Vagina (tissue), 2 donors: ENCODE data around the gene CCNL1.

Experiments
- CTCF ChIP-seq, 3 experiments: fragments of 450-650 bp in 2 of 3; fragments of 200-600 bp in 1 of 3; sonication (generic) in 1 of 3; IDR thresholded peaks; one replicate each; pipeline ENCODE4 v1.5.1; 2017 to 2019; ENCODE audit warnings: antibody characterized with exemption in 3 of 3, mild to moderate bottlenecking in 2 of 3, moderate library complexity in 2 of 3
- POLR2A ChIP-seq, 2 donors: fragments of 450-650 bp; IDR thresholded peaks; one replicate each; pipeline ENCODE4 v1.6.1; 2017; ENCODE audit warnings: antibody characterized with exemption in 2 of 2, mild to moderate bottlenecking in 2 of 2, moderate library complexity in 2 of 2
- POLR2AphosphoS5 ChIP-seq, 2 donors: sonication (generic); formaldehyde crosslinking; IDR thresholded peaks; one replicate each; pipeline ENCODE4 v1.9.0; 2017; ENCODE audit warnings: antibody characterized with exemption in 2 of 2, mild to moderate bottlenecking in 2 of 2, low read depth in 1 of 2; ENCODE audit not compliant: insufficient read depth in 1 of 2

- no peak for TF ChIP-seq POLR2A (IDR thresholded peaks at IDR 0.05)
- no peak for TF ChIP-seq POLR2AphosphoS5 (IDR thresholded peaks at IDR 0.05; ENCODE audit: insufficient read depth in 1 of 2, low read depth in 1 of 2)
- no peak for TF ChIP-seq CTCF (IDR thresholded peaks at IDR 0.05)
These were observed 14.3 kb upstream of the CCNL1 start for GRCh38 chr3:157174290-157174648.
